Left cardiac atrium (tissue), 4 donors: ENCODE data around the gene CARD6. TPM values are rescaled to one million over a fixed set of nuclear protein-coding genes. Genes with fewer than 3 reads are reported as not detected.
"Not testable (repeated sequence)": the region's sequence is repeated elsewhere in the genome, so short reads cannot be mapped to it uniquely, and the experiment has no call there.

ENCODE experiments used
- ATAC-seq, 2 donors: fragments of 200-7000 bp; cut with Tn5 transposase; one replicate each; pipeline ENCODE4 v1.9.1; 2020; ENCODE audit warnings: mild to moderate bottlenecking in 2 of 2, moderate library complexity in 2 of 2
- DNase-seq: peaks from one replicate; pipeline ENCODE4 v3.0.0-alpha.2; 2020
- intact Hi-C, 2 donors: fragments of 100-400 bp; cut with DNase I; formaldehyde crosslinking; loops; one replicate each; pipeline versions ENCODE4 v1.14.1 to v1.15.1; 2022 to 2023
- total RNA-seq, 2 donors: library from RNA; stranded (reverse); fragmentation: NEBNext Ultra II Directional; extraction: Animal tissue kit (Norgen Biotek cat#: 25700); gene quantifications; one replicate each; pipeline ENCODE4 v1.2.1, GENCODE V29; 2021
- donor health status: DM: no; HTN: yes; CAD: no.
- donor health status: DM: no; HTN: yes; CAD: no; lungs with severe emphysema.
- donor health status: DM: yes; HTN: yes; CAD: no.
- donor health status: Dilated cardiomyopathy.

Gene CARD6
- total RNA-seq, 2 donors from 2014 or later = 10.6 to 10.8 TPM

- intact Hi-C loops = no loop called here
- no peak for DNase-seq
- no peak for ATAC-seq
Observed at GRCh38 chr5:40853632-40854192, 12.5 kb downstream of the CARD6 start.

DNA sequence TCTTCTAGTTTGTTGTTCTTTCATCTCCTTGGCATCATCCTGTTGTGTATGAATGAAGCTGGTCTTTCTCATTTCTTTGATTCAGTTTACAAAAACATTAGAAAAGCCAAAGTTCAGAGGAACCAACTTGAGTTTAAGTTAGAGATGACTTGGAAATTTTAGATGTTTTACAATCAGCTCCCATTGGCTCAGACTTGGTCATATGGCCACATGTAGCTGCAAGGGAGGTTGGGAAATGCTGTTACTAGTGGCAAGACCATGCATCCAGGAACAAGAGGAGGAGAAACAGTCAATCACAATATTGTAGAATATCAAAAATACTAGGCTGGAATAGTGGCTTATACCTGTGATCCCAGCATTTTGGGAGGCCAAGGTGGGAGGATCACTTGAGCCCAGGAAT, 19.5 kb downstream of the CARD6 start:
- ATAC-seq (no peak), DNase-seq (no peak)
- intact Hi-C loops = no loop called here

DNA sequence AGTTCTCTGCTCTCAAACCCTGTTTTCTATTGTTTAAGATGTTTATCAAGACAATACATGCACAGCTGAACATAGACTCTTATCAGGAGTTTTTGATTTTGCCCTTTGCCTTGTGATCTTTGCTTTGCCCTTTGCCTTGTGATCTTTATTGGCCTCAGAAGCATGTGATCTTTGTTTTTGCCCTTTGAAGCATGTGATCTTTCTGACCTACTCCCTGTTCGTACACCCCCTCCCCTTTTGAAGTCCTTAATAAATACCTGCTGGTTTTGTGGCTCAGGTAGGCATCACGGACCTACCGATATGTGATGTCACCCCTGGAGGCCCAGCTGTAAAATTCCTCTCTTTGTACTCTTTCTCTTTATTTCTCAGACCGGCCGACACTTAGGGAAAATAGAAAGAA, 23.8 kb downstream of the CARD6 start:
- ATAC-seq, DNase-seq, intact Hi-C loops: not testable (repeated sequence)

DNA sequence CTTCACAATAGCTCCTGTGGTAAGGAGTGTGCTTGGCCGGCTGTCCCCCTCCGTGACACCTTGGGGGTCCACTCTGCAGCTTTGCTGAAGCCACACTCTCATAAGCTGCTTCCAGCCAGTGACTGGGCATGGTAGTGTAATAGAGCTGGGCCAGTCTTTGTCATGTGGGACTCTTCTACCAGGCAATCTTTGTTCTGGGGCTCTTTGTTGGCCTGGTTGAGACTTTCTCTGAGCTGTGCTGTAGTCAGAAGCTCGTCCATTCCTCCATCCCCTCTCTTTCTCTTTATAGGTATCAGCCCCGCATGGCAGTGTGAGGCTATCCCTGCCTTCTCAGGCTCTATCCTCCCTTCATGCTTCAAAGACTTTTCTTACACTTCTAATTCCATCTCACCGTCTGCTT, 25.7 kb downstream of the CARD6 start:
- intact Hi-C loops = no loop called here
- no peak for ATAC-seq
- DNase-seq = no peak

GRCh38 chr5:40869384-40869783, 28.2 kb downstream of the CARD6 start:
- intact Hi-C loops = no loop called here
- DNase-seq (no peak), ATAC-seq (no peak)

GRCh38 chr5:40871177-40871576, 30.0 kb downstream of the CARD6 start:
- ATAC-seq (no peak), DNase-seq (no peak)
- intact Hi-C loops = no loop called here

GRCh38 chr5:40872253-40872652, 31.1 kb downstream of the CARD6 start:
- ATAC-seq, intact Hi-C loops, DNase-seq: not testable (repeated sequence)

DNA sequence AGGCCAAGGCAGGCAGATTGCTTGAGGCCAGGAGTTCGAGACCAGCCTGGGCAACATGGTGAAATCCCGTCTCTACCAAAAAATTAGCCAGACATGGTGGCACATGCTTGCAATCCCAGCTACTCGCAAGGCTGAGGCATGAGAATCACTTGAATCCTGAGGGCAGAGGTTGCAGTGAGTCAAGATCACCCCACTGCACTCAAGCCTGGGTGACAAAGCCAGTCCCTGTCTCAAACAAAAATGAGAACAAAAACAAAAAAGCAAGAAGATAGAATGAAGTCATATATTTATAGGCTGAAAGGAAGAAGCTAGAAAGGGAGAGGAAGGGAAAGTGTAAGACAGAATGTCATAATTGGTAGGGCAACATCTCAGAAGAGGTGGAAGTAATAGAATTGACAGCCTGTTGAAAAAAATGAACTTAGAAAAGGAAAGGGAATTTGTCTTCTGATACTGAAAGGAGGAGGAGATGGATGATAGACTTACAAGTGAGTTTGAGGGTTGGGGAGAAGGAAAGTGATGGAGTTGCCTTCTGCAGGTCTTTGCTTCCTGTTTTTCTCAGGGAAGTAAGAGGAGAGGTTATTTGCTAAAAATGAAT, 32.2 kb downstream of the CARD6 start:
- ATAC-seq = no peak
- intact Hi-C loops = no loop called here
- DNase-seq = no peak

DNA sequence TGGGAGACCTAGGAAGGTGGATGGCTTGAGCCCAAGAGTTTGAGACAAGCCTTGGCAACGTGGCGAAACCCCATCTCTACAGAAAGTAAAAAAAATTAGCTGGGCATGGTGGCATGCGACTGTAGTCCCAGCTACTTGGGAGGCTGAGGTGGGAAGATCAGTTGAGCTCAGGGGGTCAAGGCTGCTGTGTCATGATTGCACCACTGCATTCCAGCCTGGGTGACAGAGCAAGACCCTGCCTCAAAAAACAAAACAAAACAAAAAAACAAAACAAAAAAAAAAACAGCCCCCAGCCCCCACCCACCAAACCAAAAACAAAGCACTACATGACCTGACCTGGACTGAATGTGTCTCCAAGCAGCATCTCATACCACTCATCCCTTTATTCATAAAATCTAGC, 34.8 kb downstream of the CARD6 start:
- intact Hi-C loops = no loop called here

DNA sequence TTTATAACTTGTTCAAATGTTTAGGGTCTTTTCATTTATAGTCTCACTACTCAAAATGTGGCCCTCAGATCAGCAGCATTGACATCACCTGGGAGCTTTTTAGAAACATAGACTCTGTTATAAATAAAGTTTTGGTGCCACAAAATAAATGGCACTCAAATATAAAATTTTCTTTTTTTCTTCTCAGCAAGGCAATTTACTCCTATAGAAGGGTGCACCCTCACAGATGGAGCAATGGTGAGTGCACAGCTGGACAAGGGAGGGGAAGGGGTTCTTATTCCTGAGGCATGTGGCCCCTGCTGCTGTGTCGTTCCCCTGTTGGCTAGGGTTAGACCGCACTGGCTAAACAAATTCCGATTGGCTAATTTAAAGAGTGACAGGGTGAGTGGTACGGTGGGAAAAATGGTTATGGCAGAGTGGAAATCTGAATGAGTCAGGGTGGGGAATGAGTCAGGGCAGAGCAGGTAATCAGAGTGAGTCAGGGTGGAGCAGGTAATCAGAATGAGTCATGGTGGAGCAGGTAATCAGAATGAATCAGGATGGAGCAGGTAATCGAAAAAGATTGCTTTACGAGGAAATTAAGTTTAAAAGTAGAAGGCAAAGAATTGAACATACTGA, 36.3 kb downstream of the CARD6 start:
- DNase-seq = no peak
- intact Hi-C loops = no loop called here
- no peak for ATAC-seq

More for the DNA sequence above, 34.8 kb downstream of the CARD6 start:
- no peak for DNase-seq
- no peak for ATAC-seq

- DNase-seq (no peak), ATAC-seq (no peak)
- intact Hi-C loops = no loop called here
Observed at GRCh38 chr5:40879163-40879942, 38.2 kb downstream of the CARD6 start.

DNA sequence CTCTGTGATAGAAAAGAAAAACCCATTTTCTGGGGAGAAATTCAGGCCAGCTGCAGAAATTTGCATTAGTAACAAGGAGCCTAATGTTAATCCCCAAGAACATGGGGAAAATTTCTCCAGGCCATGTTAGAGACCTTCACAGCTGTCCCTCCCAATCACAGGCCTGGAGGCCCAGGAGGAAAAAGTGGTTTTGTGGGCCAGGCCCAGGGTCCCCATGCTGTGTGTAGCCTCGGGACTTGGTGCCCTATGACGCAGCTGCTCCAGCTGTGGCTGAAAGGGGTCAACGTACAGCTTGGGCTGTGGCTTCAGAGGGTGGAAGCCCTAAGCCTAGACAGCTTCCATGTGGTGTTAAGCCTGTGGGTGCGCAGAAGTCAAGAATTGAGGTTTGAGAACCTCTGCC, 41.1 kb downstream of the CARD6 start:
- no peak for DNase-seq
- ATAC-seq = no peak
- intact Hi-C loops = loop anchor here in 1 of 2 donors (10.0 kb wide), 1 partner anchor 1307 kb away; no protein-coding TSS in a partner anchor

GRCh38 chr5:40883051-40883450, 41.9 kb downstream of the CARD6 start:
- intact Hi-C loops = loop anchor here in 1 of 2 donors (10.0 kb wide), 1 partner anchor 1308 kb away; no protein-coding TSS in a partner anchor
- ATAC-seq, DNase-seq: not testable (repeated sequence)

GRCh38 chr5:40895440-40896425, 54.6 kb downstream of the CARD6 start:
- DNase-seq, intact Hi-C loops, ATAC-seq: not testable (repeated sequence)

GRCh38 chr5:40904205-40904993, 63.2 kb downstream of the CARD6 start:
- DNase-seq = peak; percentile 67

DNA sequence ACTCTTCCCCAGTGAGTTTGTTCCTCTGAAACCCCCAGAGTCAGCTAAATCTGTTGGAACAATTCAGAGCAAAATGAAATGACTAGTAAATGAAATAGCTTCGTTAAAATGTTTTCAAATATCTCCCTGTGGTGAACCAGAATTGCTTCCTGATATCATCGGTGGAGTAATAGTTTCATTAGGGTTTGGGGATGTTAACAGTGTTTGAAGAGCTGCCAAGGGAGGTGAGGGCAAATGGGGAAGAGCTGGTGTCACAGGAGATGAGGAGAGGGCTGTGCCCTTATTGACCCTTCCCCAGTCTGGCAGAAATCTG, 63.8 kb downstream of the CARD6 start:
- ATAC-seq (no peak), DNase-seq (no peak)
- intact Hi-C loops = loop anchor here (2.0 to 10.0 kb wide), 4 partner anchors 58 to 940 kb away; no protein-coding TSS in a partner anchor

More at GRCh38 chr5:40904205-40904993, 63.2 kb downstream of the CARD6 start:
- peak; percentile 93 to 95 for ATAC-seq
- intact Hi-C loops = loop anchor here (2.0 to 10.0 kb wide), 4 partner anchors 58 to 940 kb away; no protein-coding TSS in a partner anchor

GRCh38 chr5:40906351-40906751, 65.2 kb downstream of the CARD6 start:
- DNase-seq (no peak), ATAC-seq (no peak)
- intact Hi-C loops = loop anchor here (10.0 kb wide), 3 partner anchors 208 to 938 kb away; no protein-coding TSS in a partner anchor

GRCh38 chr5:40909264-40909663, 68.1 kb downstream of the CARD6 start, which contains the start of gene C7:
C7 (plus strand) TSS chr5:40909497; CDS start chr5:40909611, 114 bp downstream.
- peak; percentile 66 to 78 for ATAC-seq
- DNase-seq = no peak
- intact Hi-C loops = loop anchor here (10.0 kb wide), 3 partner anchors 206 to 936 kb away; no protein-coding TSS in a partner anchor
